ENCODE measurements around the gene PAQR9. TPM values are rescaled to one million over a fixed set of nuclear protein-coding genes. Genes with fewer than 3 reads are reported as not detected.
A peak's percentile ranks its signal among the peaks of the same experiment; 100 is the strongest.

Gene PAQR9
- total RNA-seq, 1 donor, result 0.09 TPM

DNA sequence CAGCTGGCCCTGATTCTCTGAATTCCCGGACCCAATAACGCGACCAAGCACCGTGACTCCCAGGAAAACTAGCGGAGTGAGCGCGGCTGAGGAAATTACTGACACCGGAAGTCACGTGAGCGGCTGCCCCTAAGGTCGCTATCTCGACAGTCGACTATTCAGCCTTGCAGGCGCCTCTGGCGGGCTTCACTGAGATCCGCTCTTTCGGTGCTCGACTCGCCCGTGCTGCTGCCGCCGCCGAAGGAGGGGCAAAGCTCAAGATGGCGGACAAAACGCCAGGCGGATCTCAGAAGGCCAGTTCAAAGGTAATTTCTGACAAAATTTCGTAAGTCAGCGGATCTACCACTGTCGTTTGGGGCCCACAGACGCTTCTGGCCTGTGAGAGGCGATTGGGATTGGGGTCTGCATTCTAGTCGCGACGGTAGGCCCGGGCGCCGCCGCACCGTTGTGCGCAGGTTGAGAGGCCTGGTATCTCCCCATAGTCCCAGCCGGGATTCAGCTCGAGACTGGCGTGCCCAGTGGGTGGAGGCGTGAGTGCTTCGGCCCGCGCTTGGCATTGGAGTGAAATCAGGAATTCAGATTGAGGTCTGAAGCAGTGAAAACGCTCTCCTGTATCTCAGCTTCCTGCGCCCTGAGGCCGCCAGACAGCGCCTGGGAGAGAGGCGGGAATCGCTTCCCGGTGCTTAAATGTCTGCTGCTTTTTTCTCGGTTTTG is 38.1 kb upstream of the PAQR9 start, which contains the start of gene U2SURP:
TSS of gene U2SURP (plus strand) at position 202 of the 714 bp plus-strand sequence. CDS start at position 261, 59 bp downstream.
- TF ChIP-seq, protein P1, sequence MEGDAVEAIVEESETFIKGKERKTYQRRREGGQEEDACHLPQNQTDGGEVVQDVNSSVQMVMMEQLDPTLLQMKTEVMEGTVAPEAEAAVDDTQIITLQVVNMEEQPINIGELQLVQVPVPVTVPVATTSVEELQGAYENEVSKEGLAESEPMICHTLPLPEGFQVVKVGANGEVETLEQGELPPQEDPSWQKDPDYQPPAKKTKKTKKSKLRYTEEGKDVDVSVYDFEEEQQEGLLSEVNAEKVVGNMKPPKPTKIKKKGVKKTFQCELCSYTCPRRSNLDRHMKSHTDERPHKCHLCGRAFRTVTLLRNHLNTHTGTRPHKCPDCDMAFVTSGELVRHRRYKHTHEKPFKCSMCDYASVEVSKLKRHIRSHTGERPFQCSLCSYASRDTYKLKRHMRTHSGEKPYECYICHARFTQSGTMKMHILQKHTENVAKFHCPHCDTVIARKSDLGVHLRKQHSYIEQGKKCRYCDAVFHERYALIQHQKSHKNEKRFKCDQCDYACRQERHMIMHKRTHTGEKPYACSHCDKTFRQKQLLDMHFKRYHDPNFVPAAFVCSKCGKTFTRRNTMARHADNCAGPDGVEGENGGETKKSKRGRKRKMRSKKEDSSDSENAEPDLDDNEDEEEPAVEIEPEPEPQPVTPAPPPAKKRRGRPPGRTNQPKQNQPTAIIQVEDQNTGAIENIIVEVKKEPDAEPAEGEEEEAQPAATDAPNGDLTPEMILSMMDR (IDR thresholded peaks at IDR 0.05; ENCODE audit: insufficient read depth, low read length), result no peak
- DNase-seq (ENCODE audit: low read depth), result peak; percentile 98
- peak within 1 kb of the TSS; percentile 97 for H3K4me3 ChIP-seq (ENCODE audit: low read depth, low read length)

DNA sequence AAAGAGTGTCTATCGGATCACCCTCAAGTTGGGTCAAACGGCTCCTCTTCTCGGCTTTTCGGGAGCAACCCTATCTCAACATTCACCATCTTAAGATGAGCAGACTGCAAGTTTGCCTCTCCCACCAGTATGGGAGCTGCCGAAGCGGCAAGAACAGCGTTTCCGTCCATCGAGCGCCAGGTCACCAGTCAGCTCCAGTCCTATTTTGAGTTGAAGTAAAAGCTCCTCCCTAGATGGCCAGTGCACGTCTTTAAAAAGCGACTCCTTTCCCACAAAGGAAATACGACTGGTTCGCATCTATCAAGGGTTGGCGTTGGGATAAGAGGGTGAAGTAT is 37.5 kb upstream of the PAQR9 start:
- DNase-seq (ENCODE audit: low read depth), result no peak
- H3K4me3 ChIP-seq (ENCODE audit: low read depth, low read length), result peak overlapping the region; percentile 97
- TF ChIP-seq, protein P1 (IDR thresholded peaks at IDR 0.05; ENCODE audit: insufficient read depth, low read length), result no peak

GRCh38 chr3:143000528-143000927 is 37.1 kb upstream of the PAQR9 start:
- TF ChIP-seq, protein P1 (IDR thresholded peaks at IDR 0.05; ENCODE audit: insufficient read depth, low read length), result no peak
- peak; percentile 48 for DNase-seq (ENCODE audit: low read depth)
- H3K4me3 ChIP-seq (ENCODE audit: low read depth, low read length), result peak overlapping the region; percentile 97

GRCh38 chr3:142999881-143000280 is 36.4 kb upstream of the PAQR9 start:
- peak; percentile 26 for DNase-seq (ENCODE audit: low read depth)
- TF ChIP-seq, protein P1 (IDR thresholded peaks at IDR 0.05; ENCODE audit: insufficient read depth, low read length), result no peak
- peak overlapping the region; percentile 97 for H3K4me3 ChIP-seq (ENCODE audit: low read depth, low read length)

GRCh38 chr3:142998439-142998838 is 35.0 kb upstream of the PAQR9 start:
- TF ChIP-seq, protein P1 (IDR thresholded peaks at IDR 0.05; ENCODE audit: insufficient read depth, low read length), result no peak
- H3K4me3 ChIP-seq (ENCODE audit: low read depth, low read length), result no peak overlapping the region
- peak; percentile 72 for DNase-seq (ENCODE audit: low read depth)

DNA sequence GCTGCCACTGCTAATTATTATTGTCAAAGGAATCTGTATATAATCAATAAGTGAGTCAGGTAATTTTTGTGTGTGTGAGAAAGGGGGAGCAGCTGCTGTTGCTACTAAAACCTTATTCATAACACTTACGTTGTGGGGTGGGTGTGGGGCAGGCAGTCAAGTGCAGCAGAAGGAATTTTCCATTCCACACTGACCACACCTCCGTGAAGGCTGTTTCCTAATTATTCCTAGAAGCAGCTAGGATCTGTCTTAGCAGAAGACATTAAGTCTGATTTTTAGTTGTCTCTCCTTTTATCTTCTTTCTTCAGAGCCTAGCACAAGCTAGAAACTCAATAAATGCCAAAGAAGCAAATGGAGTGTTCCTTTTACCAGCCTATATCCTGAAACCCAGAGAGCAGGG is 33.9 kb upstream of the PAQR9 start:
- TF ChIP-seq, protein P1 (IDR thresholded peaks at IDR 0.05; ENCODE audit: insufficient read depth, low read length), result no peak
- DNase-seq (ENCODE audit: low read depth), result no peak
- no peak overlapping the region for H3K4me3 ChIP-seq (ENCODE audit: low read depth, low read length)
